Ramos (cell line): ENCODE data around the gene IL17RC.
"Not testable (repeated sequence)": the region's sequence is repeated elsewhere in the genome, so short reads cannot be mapped to it uniquely, and the experiment has no call there.

Source experiments
- in situ Hi-C: fragments of 300-500 bp; cut with MboI; formaldehyde crosslinking; loops from one replicate; pipeline ENCODE4 v1.14.3; 2022; ENCODE audit warnings: low sequenced_read_pairs; ENCODE audit not compliant: unreplicated experiment

IL17RC gene

GRCh38 chr3:9891072-9891622 lies 25.8 kb upstream of the IL17RC start:
- in situ Hi-C loops, result no loop called here

GRCh38 chr3:9893739-9894138 lies 23.2 kb upstream of the IL17RC start:
- in situ Hi-C loops, result no loop called here

GRCh38 chr3:9895715-9896114 lies 21.2 kb upstream of the IL17RC start:
- in situ Hi-C loops, result not testable (repeated sequence)

GRCh38 chr3:9896755-9897407 lies 20.0 kb upstream of the IL17RC start:
- in situ Hi-C loops, result not testable (repeated sequence)

- in situ Hi-C loops, result no loop called here
Measured at GRCh38 chr3:9897408-9898372, 19.2 kb upstream of the IL17RC start.

GRCh38 chr3:9898467-9899241 lies 18.2 kb upstream of the IL17RC start:
- in situ Hi-C loops, result no loop called here

- in situ Hi-C loops, result no loop called here
Measured at GRCh38 chr3:9899289-9899791, 17.6 kb upstream of the IL17RC start.

- in situ Hi-C loops, result not testable (repeated sequence)
Measured at GRCh38 chr3:9900965-9901415, 15.9 kb upstream of the IL17RC start.

- in situ Hi-C loops, result no loop called here
Measured at GRCh38 chr3:9901967-9902366, 14.9 kb upstream of the IL17RC start.

- in situ Hi-C loops, result no loop called here
Measured at GRCh38 chr3:9902372-9903237, 14.3 kb upstream of the IL17RC start, which contains the start of gene IL17RE. Gene IL17RE (plus strand): TSS chr3:9902848. CDS start chr3:9902933, 85 bp downstream.

- in situ Hi-C loops, result no loop called here
Measured at GRCh38 chr3:9903238-9903624, 13.7 kb upstream of the IL17RC start.

GRCh38 chr3:9903904-9904303 lies 13.0 kb upstream of the IL17RC start:
- in situ Hi-C loops, result no loop called here

- in situ Hi-C loops, result no loop called here
Measured at GRCh38 chr3:9906480-9906879, 10.4 kb upstream of the IL17RC start.

GRCh38 chr3:9908286-9908685 lies 8.6 kb upstream of the IL17RC start:
- in situ Hi-C loops, result no loop called here

- in situ Hi-C loops, result no loop called here
Measured at GRCh38 chr3:9909221-9910013, 7.5 kb upstream of the IL17RC start.

GRCh38 chr3:9911863-9912262 lies 5.0 kb upstream of the IL17RC start:
- in situ Hi-C loops, result no loop called here

GRCh38 chr3:9912294-9912935 lies 4.5 kb upstream of the IL17RC start:
- in situ Hi-C loops, result no loop called here

GRCh38 chr3:9913601-9914000 lies 3.3 kb upstream of the IL17RC start:
- in situ Hi-C loops, result no loop called here
